Measurements from ENCODE around the gene C22orf31.
"Not testable (repeated sequence)": the region's sequence is repeated elsewhere in the genome, so short reads cannot be mapped to it uniquely, and the experiment has no call there.

The C22orf31 gene

GRCh38 chr22:29061773-29062172, at the start of gene C22orf31:
Gene C22orf31, minus strand, starts transcription at chr22:29061831. Its CDS starts 39 bp downstream, at chr22:29061792.
- DNase-seq = no peak

- no peak for DNase-seq
These were observed 49.3 kb upstream of the C22orf31 start for GRCh38 chr22:29110946-29111345.

- DNase-seq = no peak
These were observed 48.2 kb upstream of the C22orf31 start for GRCh38 chr22:29109822-29110221.

GRCh38 chr22:29108137-29108536, 46.5 kb upstream of the C22orf31 start:
- no peak for DNase-seq

- no peak for DNase-seq
These were observed 45.2 kb upstream of the C22orf31 start for GRCh38 chr22:29106839-29107238.

- no peak for DNase-seq
These were observed 43.8 kb upstream of the C22orf31 start for GRCh38 chr22:29105468-29105867.

GRCh38 chr22:29103121-29103520, 41.5 kb upstream of the C22orf31 start:
- DNase-seq = no peak

- DNase-seq = no peak
These were observed 40.7 kb upstream of the C22orf31 start for GRCh38 chr22:29102300-29102699.

- no peak for DNase-seq
These were observed 36.7 kb upstream of the C22orf31 start for GRCh38 chr22:29098296-29098695.

- DNase-seq = no peak
These were observed 35.4 kb upstream of the C22orf31 start for GRCh38 chr22:29096736-29097669.

GRCh38 chr22:29095459-29095858, 33.8 kb upstream of the C22orf31 start:
- no peak for DNase-seq

- DNase-seq = no peak
These were observed 32.1 kb upstream of the C22orf31 start for GRCh38 chr22:29093501-29094300.

- no peak for DNase-seq
These were observed 31.4 kb upstream of the C22orf31 start for GRCh38 chr22:29093030-29093429.

- DNase-seq = no peak
These were observed 30.6 kb upstream of the C22orf31 start for GRCh38 chr22:29092243-29092642.

- DNase-seq = no peak
These were observed 28.4 kb upstream of the C22orf31 start for GRCh38 chr22:29090039-29090438.

GRCh38 chr22:29089507-29089906, 27.9 kb upstream of the C22orf31 start:
- no peak for DNase-seq

- no peak for DNase-seq
These were observed 27.2 kb upstream of the C22orf31 start for GRCh38 chr22:29088809-29089208.

GRCh38 chr22:29087012-29087411, 25.4 kb upstream of the C22orf31 start:
- DNase-seq = no peak

GRCh38 chr22:29083933-29084591, 22.4 kb upstream of the C22orf31 start:
- no peak for DNase-seq

GRCh38 chr22:29083576-29083932, 21.9 kb upstream of the C22orf31 start:
- not testable (repeated sequence) for DNase-seq

GRCh38 chr22:29082826-29083545, 21.4 kb upstream of the C22orf31 start:
- DNase-seq = no peak

- no peak for DNase-seq
These were observed 20.0 kb upstream of the C22orf31 start for GRCh38 chr22:29081517-29082236.

Data from SW 1271 (cell line).